ENCODE measurements around the gene DTNB. TPM values are rescaled to one million over a fixed set of nuclear protein-coding genes. Genes with fewer than 3 reads are reported as not detected.
"Not testable (repeated sequence)": the region's sequence is repeated elsewhere in the genome, so short reads cannot be mapped to it uniquely, and the experiment has no call there.

Gene DTNB
- total RNA-seq, 1 donor from 2014 or later = 8.5 TPM

DNA sequence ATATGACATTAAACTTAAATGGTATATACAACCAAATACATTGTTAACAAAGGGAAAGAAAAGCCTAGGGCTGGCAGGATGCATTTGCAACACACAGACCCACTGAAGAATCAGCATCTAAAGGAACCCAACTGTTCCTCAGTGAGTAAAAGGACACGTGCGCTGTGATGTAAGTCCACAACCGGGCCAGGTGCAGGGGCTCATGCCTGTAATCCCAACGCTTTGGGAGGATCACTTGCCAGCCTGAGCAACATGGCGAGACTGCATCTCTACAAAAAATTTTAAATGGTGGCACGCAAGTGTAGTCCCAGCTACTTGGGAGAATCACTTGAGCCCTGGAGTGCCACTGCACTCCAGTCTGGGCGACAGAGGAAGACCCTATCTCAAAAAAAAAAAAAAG lies 3.9 kb downstream of the DTNB start:
- Mint-ChIP-seq H3K27ac (ENCODE audit: unreplicated experiment) (no peak overlapping the region), H3K27me3 (ENCODE audit: low read depth) (no peaks in the 10 kb centered on the region), H3K9me3 (ENCODE audit: low read depth) (no peaks in the 10 kb centered on the region), H3K4me3 (ENCODE audit: unreplicated experiment) (no peak overlapping the region), H3K4me1 (ENCODE audit: low read depth) (peaks cover 17% of the 10 kb centered on the region), H3K36me3 (ENCODE audit: low read depth) (no peaks in the 10 kb centered on the region)
- DNase-seq (ENCODE audit: low spot score) = no peak
- TF ChIP-seq, protein P1, sequence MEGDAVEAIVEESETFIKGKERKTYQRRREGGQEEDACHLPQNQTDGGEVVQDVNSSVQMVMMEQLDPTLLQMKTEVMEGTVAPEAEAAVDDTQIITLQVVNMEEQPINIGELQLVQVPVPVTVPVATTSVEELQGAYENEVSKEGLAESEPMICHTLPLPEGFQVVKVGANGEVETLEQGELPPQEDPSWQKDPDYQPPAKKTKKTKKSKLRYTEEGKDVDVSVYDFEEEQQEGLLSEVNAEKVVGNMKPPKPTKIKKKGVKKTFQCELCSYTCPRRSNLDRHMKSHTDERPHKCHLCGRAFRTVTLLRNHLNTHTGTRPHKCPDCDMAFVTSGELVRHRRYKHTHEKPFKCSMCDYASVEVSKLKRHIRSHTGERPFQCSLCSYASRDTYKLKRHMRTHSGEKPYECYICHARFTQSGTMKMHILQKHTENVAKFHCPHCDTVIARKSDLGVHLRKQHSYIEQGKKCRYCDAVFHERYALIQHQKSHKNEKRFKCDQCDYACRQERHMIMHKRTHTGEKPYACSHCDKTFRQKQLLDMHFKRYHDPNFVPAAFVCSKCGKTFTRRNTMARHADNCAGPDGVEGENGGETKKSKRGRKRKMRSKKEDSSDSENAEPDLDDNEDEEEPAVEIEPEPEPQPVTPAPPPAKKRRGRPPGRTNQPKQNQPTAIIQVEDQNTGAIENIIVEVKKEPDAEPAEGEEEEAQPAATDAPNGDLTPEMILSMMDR (IDR thresholded peaks at IDR 0.05) = no peak

DNA sequence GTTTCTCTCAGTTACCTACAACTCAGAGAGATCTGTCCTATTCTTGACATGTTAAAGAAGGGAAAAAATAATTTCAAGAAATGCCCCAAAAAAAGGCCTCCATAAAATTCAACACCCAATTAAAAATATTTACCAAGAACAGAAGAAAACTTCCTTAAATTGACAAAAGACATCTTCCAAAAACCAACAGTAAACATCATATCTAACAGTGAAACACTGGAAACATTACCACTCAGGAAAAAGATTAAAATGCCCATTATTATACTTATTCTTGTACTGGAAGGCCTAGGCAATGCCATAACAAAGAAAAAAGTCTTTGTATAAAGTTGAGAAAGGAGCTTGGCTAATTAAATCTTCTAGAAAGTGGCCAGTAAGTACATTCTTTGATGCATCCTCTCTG lies 7.2 kb downstream of the DTNB start:
- no peak overlapping the region for H3K4me3 Mint-ChIP-seq (ENCODE audit: unreplicated experiment)
- H3K27ac Mint-ChIP-seq (ENCODE audit: unreplicated experiment) = no peak overlapping the region
- no peaks in the 10 kb centered on the region for H3K27me3 Mint-ChIP-seq (ENCODE audit: low read depth)
- TF ChIP-seq, protein P1 (IDR thresholded peaks at IDR 0.05) = no peak
- peaks cover 11% of the 10 kb centered on the region for H3K4me1 Mint-ChIP-seq (ENCODE audit: low read depth)
- no peaks in the 10 kb centered on the region for H3K9me3 Mint-ChIP-seq (ENCODE audit: low read depth)
- H3K36me3 Mint-ChIP-seq (ENCODE audit: low read depth) = no peaks in the 10 kb centered on the region
- no peak for DNase-seq (ENCODE audit: low spot score)

DNA sequence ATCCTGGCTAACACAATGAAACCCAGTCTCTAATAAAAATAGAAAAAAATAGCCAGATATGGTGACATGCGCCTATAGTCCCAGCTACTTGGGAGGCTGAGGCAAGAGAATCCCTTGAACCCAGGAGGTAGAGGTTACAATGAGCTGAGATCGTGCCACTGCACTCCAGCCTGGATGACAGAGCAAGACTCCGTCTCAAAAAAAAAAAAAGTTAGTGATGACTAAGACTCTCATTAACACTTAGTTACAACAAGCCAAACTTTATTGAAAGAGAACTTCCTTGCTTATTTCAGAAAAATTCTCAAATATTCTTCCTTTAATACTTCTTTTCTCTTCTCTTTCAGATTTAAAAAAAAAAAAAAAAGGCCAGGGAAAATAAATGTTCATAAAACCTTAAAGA lies 7.9 kb downstream of the DTNB start:
- H3K9me3 Mint-ChIP-seq (ENCODE audit: low read depth); DNase-seq (ENCODE audit: low spot score); H3K27me3 Mint-ChIP-seq (ENCODE audit: low read depth); H3K4me3 Mint-ChIP-seq (ENCODE audit: unreplicated experiment); H3K36me3 Mint-ChIP-seq (ENCODE audit: low read depth); H3K27ac Mint-ChIP-seq (ENCODE audit: unreplicated experiment): not testable (repeated sequence)
- peaks cover 11% of the 10 kb centered on the region for H3K4me1 Mint-ChIP-seq (ENCODE audit: low read depth)

- H3K9me3 Mint-ChIP-seq (ENCODE audit: low read depth) = no peaks in the 10 kb centered on the region
- no peak overlapping the region for H3K27ac Mint-ChIP-seq (ENCODE audit: unreplicated experiment)
- DNase-seq (ENCODE audit: low spot score) = no peak
- H3K4me3 Mint-ChIP-seq (ENCODE audit: unreplicated experiment) = no peak overlapping the region
- no peaks in the 10 kb centered on the region for H3K36me3 Mint-ChIP-seq (ENCODE audit: low read depth)
- H3K4me1 Mint-ChIP-seq (ENCODE audit: low read depth) = peaks cover 11% of the 10 kb centered on the region
- no peaks in the 10 kb centered on the region for H3K27me3 Mint-ChIP-seq (ENCODE audit: low read depth)
- TF ChIP-seq, protein P1 (IDR thresholded peaks at IDR 0.05) = peak; percentile 60
These were observed 8.4 kb downstream of the DTNB start for GRCh38 chr2:25664965-25665307.

- H3K36me3 Mint-ChIP-seq (ENCODE audit: low read depth) = no peaks in the 10 kb centered on the region
- peak overlapping the region; percentile 51 for H3K4me3 Mint-ChIP-seq (ENCODE audit: unreplicated experiment)
- no peaks in the 10 kb centered on the region for H3K9me3 Mint-ChIP-seq (ENCODE audit: low read depth)
- no peaks in the 10 kb centered on the region for H3K27me3 Mint-ChIP-seq (ENCODE audit: low read depth)
- H3K27ac Mint-ChIP-seq (ENCODE audit: unreplicated experiment) = peak overlapping the region; percentile 23
- TF ChIP-seq, protein P1 (IDR thresholded peaks at IDR 0.05) = peak; percentile 93
- DNase-seq (ENCODE audit: low spot score) = no peak
- peaks cover 11% of the 10 kb centered on the region for H3K4me1 Mint-ChIP-seq (ENCODE audit: low read depth)
These were observed 9.0 kb downstream of the DTNB start for GRCh38 chr2:25664183-25664964.

- TF ChIP-seq, protein P1 (IDR thresholded peaks at IDR 0.05) = no peak
- no peaks in the 10 kb centered on the region for H3K9me3 Mint-ChIP-seq (ENCODE audit: low read depth)
- no peak overlapping the region for H3K27ac Mint-ChIP-seq (ENCODE audit: unreplicated experiment)
- no peak overlapping the region for H3K4me3 Mint-ChIP-seq (ENCODE audit: unreplicated experiment)
- no peaks in the 10 kb centered on the region for H3K4me1 Mint-ChIP-seq (ENCODE audit: low read depth)
- no peak for DNase-seq (ENCODE audit: low spot score)
- no peaks in the 10 kb centered on the region for H3K27me3 Mint-ChIP-seq (ENCODE audit: low read depth)
- peaks cover 2% of the 10 kb centered on the region for H3K36me3 Mint-ChIP-seq (ENCODE audit: low read depth)
These were observed 18.1 kb downstream of the DTNB start for GRCh38 chr2:25655316-25655715.
